Stimulated activated naive CD4-positive, alpha-beta T cell treated with Interleukin-2 at 50 U/mL for 16 hours (primary cell): ENCODE data around the gene COBL.

Source experiments
- DNase-seq: peaks from one replicate; lab custom pipeline; 2025; lab: John Stamatoyannopoulos, UW

COBL gene

GRCh38 chr7:51019891-51020870 lies 296.4 kb downstream of the COBL start:
- no peak for DNase-seq

GRCh38 chr7:51019191-51019844 lies 297.3 kb downstream of the COBL start:
- no peak for DNase-seq

- DNase-seq = no peak
Observed at GRCh38 chr7:51017576-51018535, 298.8 kb downstream of the COBL start.

GRCh38 chr7:51016546-51016945 lies 300.1 kb downstream of the COBL start:
- DNase-seq = no peak

GRCh38 chr7:51015581-51015980 lies 301.0 kb downstream of the COBL start:
- DNase-seq = no peak

- DNase-seq = no peak
Observed at GRCh38 chr7:51014811-51015210, 301.8 kb downstream of the COBL start.

GRCh38 chr7:51013861-51014511 lies 302.6 kb downstream of the COBL start:
- no peak for DNase-seq

GRCh38 chr7:51013218-51013786 lies 303.3 kb downstream of the COBL start:
- no peak for DNase-seq

GRCh38 chr7:51012569-51013217 lies 303.9 kb downstream of the COBL start:
- no peak for DNase-seq

- no peak for DNase-seq
Observed at GRCh38 chr7:51011710-51012350, 304.8 kb downstream of the COBL start.

- DNase-seq = no peak
Observed at GRCh38 chr7:51010534-51010933, 306.1 kb downstream of the COBL start.

GRCh38 chr7:51009716-51010496 lies 306.7 kb downstream of the COBL start:
- no peak for DNase-seq

- DNase-seq = no peak
Observed at GRCh38 chr7:51007551-51008505, 308.8 kb downstream of the COBL start.

GRCh38 chr7:51006483-51007235 lies 309.9 kb downstream of the COBL start:
- no peak for DNase-seq

- DNase-seq = no peak
Observed at GRCh38 chr7:51005074-51005473, 311.5 kb downstream of the COBL start.

GRCh38 chr7:51000956-51001355 lies 315.7 kb downstream of the COBL start:
- DNase-seq = no peak

- DNase-seq = no peak
Observed at GRCh38 chr7:50994753-50995319, 321.8 kb downstream of the COBL start.
